Astrocyte (in vitro differentiated cells and primary cell): ENCODE measurements around the gene WDR20. TPM values are rescaled to one million over a fixed set of nuclear protein-coding genes. Genes with fewer than 3 reads are reported as not detected.
"Not testable (repeated sequence)": the region's sequence is repeated elsewhere in the genome, so short reads cannot be mapped to it uniquely, and the experiment has no call there.

Experiments
- DNase-seq: peaks from one replicate; pipeline ENCODE4 v3.0.0-alpha.2; 2010; ENCODE audit warnings: low read depth
- FAIRE-seq: peaks from 2 replicates; lab custom pipeline; 2011; peaks lifted over from hg19 to GRCh38; lab: Jason Lieb, UNC
- H2AFZ ChIP-seq: 2 replicates; pipeline ENCODE4 v1.6.0; 2012; ENCODE audit warnings: low read depth, low read length, inconsistent platforms
- H3K27ac ChIP-seq: 2 replicates; pipeline ENCODE4 v1.5.1; 2011; ENCODE audit warnings: low read depth, low read length, inconsistent platforms
- H3K27me3 ChIP-seq: 2 replicates; pipeline ENCODE4 v1.6.0; 2011; ENCODE audit warnings: low read length, inconsistent platforms; ENCODE audit not compliant: insufficient read depth
- H3K36me3 ChIP-seq: 2 replicates; pipeline ENCODE4 v1.5.1; 2011; ENCODE audit warnings: low read length, inconsistent platforms; ENCODE audit not compliant: insufficient read depth
- H3K4me1 ChIP-seq: 2 replicates; pipeline ENCODE4 v1.5.1; 2011; ENCODE audit warnings: low read length, inconsistent platforms; ENCODE audit not compliant: insufficient read depth
- H3K4me2 ChIP-seq: 2 replicates; pipeline ENCODE4 v1.6.0; 2012; ENCODE audit warnings: low read length, inconsistent platforms
- H3K4me3 ChIP-seq: 2 replicates; pipeline ENCODE4 v1.5.1; 2011; ENCODE audit warnings: low read depth, mild to moderate bottlenecking, low read length, inconsistent platforms; ENCODE audit not compliant: insufficient read depth
- H3K79me2 ChIP-seq: 2 replicates; pipeline ENCODE4 v1.6.0; 2012; ENCODE audit warnings: mild to moderate bottlenecking, low read length, inconsistent platforms; ENCODE audit not compliant: insufficient read depth
- H3K9ac ChIP-seq: 2 replicates; pipeline ENCODE4 v1.6.0; 2012; ENCODE audit warnings: mild to moderate bottlenecking, low read length, inconsistent platforms
- H3K9me3 ChIP-seq: 2 replicates; pipeline ENCODE4 v1.5.1; 2012; ENCODE audit warnings: low read depth, mild to moderate bottlenecking, low read length, inconsistent platforms; ENCODE audit not compliant: insufficient read depth
- H4K20me1 ChIP-seq: 2 replicates; pipeline ENCODE4 v1.6.0; 2012; ENCODE audit warnings: low read length, inconsistent platforms; ENCODE audit not compliant: insufficient read depth
- H3K27ac Mint-ChIP-seq: one replicate; pipeline ENCODE4 v1.8.0; 2021; ENCODE audit warnings: mild to moderate bottlenecking, mixed read lengths; ENCODE audit not compliant: unreplicated experiment
- H3K27me3 Mint-ChIP-seq: one replicate; pipeline ENCODE4 v1.8.0; 2021; ENCODE audit warnings: low read depth, mixed read lengths; ENCODE audit not compliant: unreplicated experiment
- H3K36me3 Mint-ChIP-seq: one replicate; pipeline ENCODE4 v1.8.0; 2021; ENCODE audit warnings: low read depth, mixed read lengths; ENCODE audit not compliant: unreplicated experiment
- H3K4me1 Mint-ChIP-seq: one replicate; pipeline ENCODE4 v1.8.0; 2021; ENCODE audit warnings: low read depth, mixed read lengths; ENCODE audit not compliant: unreplicated experiment
- H3K4me3 Mint-ChIP-seq: one replicate; pipeline ENCODE4 v1.8.0; 2021; ENCODE audit warnings: mild to moderate bottlenecking, moderate library complexity, mixed read lengths; ENCODE audit not compliant: unreplicated experiment
- H3K9me3 Mint-ChIP-seq: one replicate; pipeline ENCODE4 v1.8.0; 2021; ENCODE audit warnings: mild to moderate bottlenecking, mixed read lengths; ENCODE audit not compliant: unreplicated experiment
- EZH2 ChIP-seq: IDR thresholded peaks from 2 replicates; pipeline ENCODE4 v1.6.1; 2012; ENCODE audit warnings: mild to moderate bottlenecking, low read length, inconsistent platforms; ENCODE audit not compliant: insufficient read depth
- total RNA-seq: library from RNA; stranded (reverse); gene quantifications from 2 replicates; pipeline ENCODE4 v1.2.1, GENCODE V29; 2021
- TF ChIP-seq, protein P1 (sequence below): IDR thresholded peaks from 2 replicates; pipeline ENCODE4 v1.5.1; 2011; ENCODE audit warnings: low read depth, mild to moderate bottlenecking, inconsistent platforms, low read length, moderate library complexity; ENCODE audit not compliant: insufficient read depth

The WDR20 gene
- total RNA-seq, 1 donor from 2014 or later = 23.6 TPM

GRCh38 chr14:102103062-102103695 is 36.5 kb upstream of the WDR20 start:
- H3K27ac Mint-ChIP-seq = no peak overlapping the region
- Histone ChIP-seq H3K4me2 (no peak overlapping the region), H2AFZ (no peak overlapping the region), H3K36me3 (no peaks in the 10 kb centered on the region), H3K27me3 (no peaks in the 10 kb centered on the region), H3K9me3 (no peaks in the 10 kb centered on the region), H3K79me2 (no peaks in the 10 kb centered on the region), H3K27ac (no peak overlapping the region), H3K4me3 (no peak overlapping the region), H4K20me1 (no peaks in the 10 kb centered on the region), H3K4me1 (no peaks in the 10 kb centered on the region), H3K9ac (no peak overlapping the region)
- H3K27me3 Mint-ChIP-seq = peaks cover 2% of the 10 kb centered on the region
- H3K4me3 Mint-ChIP-seq = no peak overlapping the region
- no peaks in the 10 kb centered on the region for H3K4me1 Mint-ChIP-seq
- H3K9me3 Mint-ChIP-seq = peaks cover 5% of the 10 kb centered on the region
- TF ChIP-seq, protein P1, sequence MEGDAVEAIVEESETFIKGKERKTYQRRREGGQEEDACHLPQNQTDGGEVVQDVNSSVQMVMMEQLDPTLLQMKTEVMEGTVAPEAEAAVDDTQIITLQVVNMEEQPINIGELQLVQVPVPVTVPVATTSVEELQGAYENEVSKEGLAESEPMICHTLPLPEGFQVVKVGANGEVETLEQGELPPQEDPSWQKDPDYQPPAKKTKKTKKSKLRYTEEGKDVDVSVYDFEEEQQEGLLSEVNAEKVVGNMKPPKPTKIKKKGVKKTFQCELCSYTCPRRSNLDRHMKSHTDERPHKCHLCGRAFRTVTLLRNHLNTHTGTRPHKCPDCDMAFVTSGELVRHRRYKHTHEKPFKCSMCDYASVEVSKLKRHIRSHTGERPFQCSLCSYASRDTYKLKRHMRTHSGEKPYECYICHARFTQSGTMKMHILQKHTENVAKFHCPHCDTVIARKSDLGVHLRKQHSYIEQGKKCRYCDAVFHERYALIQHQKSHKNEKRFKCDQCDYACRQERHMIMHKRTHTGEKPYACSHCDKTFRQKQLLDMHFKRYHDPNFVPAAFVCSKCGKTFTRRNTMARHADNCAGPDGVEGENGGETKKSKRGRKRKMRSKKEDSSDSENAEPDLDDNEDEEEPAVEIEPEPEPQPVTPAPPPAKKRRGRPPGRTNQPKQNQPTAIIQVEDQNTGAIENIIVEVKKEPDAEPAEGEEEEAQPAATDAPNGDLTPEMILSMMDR = no peak
- no peak for TF ChIP-seq EZH2
- no peaks in the 10 kb centered on the region for H3K36me3 Mint-ChIP-seq
- DNase-seq (no peak), FAIRE-seq (no peak)

DNA sequence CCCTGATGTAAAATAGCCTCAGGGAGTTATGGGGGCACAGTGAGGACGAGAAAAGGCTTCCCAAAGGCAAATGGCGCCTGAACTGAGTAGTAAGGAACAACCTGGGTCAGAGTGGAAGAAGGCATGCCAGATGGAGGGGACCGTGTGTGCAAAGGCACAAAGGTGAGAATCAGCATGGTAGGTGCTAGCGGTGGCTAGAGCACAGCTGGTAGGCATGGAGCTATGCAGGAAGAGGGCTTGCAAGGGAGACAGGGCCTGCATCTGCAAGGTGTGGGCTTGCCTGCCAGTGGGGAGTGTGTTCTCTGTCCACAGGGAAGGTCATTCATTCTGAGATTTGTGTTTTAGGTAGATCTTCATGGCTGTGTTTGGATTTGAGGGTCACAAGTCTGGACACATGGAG is 34.3 kb upstream of the WDR20 start:
- H2AFZ ChIP-seq = no peak overlapping the region
- Mint-ChIP-seq H3K9me3 (peaks cover 10% of the 10 kb centered on the region), H3K27ac (no peak overlapping the region), H3K27me3 (peaks cover 2% of the 10 kb centered on the region), H3K4me1 (no peaks in the 10 kb centered on the region), H3K36me3 (peaks cover 4% of the 10 kb centered on the region), H3K4me3 (no peak overlapping the region)
- DNase-seq (no peak), FAIRE-seq (no peak)
- H4K20me1 ChIP-seq = no peaks in the 10 kb centered on the region
- no peak overlapping the region for H3K27ac ChIP-seq
- H3K4me2 ChIP-seq = no peak overlapping the region
- H3K36me3 ChIP-seq = no peaks in the 10 kb centered on the region
- H3K79me2 ChIP-seq = no peaks in the 10 kb centered on the region
- H3K4me3 ChIP-seq = no peak overlapping the region
- H3K4me1 ChIP-seq = no peaks in the 10 kb centered on the region
- no peak overlapping the region for H3K9ac ChIP-seq
- no peaks in the 10 kb centered on the region for H3K27me3 ChIP-seq
- no peaks in the 10 kb centered on the region for H3K9me3 ChIP-seq
- TF ChIP-seq, protein P1 = no peak
- no peak for TF ChIP-seq EZH2

DNA sequence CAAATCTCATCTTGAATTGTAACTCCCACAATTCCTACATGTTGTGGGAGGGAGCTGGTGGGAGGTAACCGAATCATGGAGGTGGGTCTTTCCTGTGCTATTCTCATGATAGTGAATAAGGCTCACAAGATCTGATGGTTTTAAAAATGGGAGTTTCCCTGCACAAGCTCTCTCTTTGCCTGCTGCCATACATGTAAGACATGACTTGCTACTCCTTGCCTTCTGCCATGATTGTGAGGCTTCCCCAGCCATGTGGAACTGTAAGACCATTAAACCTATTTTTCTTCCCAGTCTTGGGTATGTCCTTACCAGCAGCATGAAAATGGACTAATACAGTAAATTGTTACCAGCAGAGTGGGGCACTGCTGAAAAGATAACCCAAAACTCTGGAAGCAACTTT is 30.4 kb upstream of the WDR20 start:
- FAIRE-seq, H3K36me3 Mint-ChIP-seq, H3K9me3 Mint-ChIP-seq, H3K4me1 Mint-ChIP-seq, H3K4me3 Mint-ChIP-seq, H3K79me2 ChIP-seq, H3K27ac Mint-ChIP-seq, H4K20me1 ChIP-seq, H3K4me3 ChIP-seq, H3K27ac ChIP-seq, H3K9me3 ChIP-seq, H3K4me2 ChIP-seq, H2AFZ ChIP-seq, H3K27me3 Mint-ChIP-seq, H3K9ac ChIP-seq, H3K36me3 ChIP-seq, H3K27me3 ChIP-seq, DNase-seq, H3K4me1 ChIP-seq: not testable (repeated sequence)
